ENCODE data around the gene SIPA1L3. TPM values are rescaled to one million over a fixed set of nuclear protein-coding genes. Genes with fewer than 3 reads are reported as not detected.

The SIPA1L3 gene
- total RNA-seq, 1 donor from 2014 or later, result 29.6 TPM

- H3K9me3 Mint-ChIP-seq (ENCODE audit: unreplicated experiment), result no peaks in the 10 kb centered on the region
- peaks cover 12% of the 10 kb centered on the region for H3K4me1 Mint-ChIP-seq (ENCODE audit: unreplicated experiment)
- peaks cover 3% of the 10 kb centered on the region for H3K36me3 Mint-ChIP-seq (ENCODE audit: low read depth, unreplicated experiment)
- H3K4me3 Mint-ChIP-seq (ENCODE audit: unreplicated experiment), result no peak overlapping the region
- H3K27ac Mint-ChIP-seq (ENCODE audit: unreplicated experiment), result no peak overlapping the region
- peaks cover 3% of the 10 kb centered on the region for H3K27me3 Mint-ChIP-seq (ENCODE audit: unreplicated experiment)
- TF ChIP-seq CTCF (IDR thresholded peaks at IDR 0.05; ENCODE audit: unreplicated experiment), result no peak
- no peak for DNase-seq (ENCODE audit: low spot score)
These were observed 57.1 kb downstream of the SIPA1L3 start for GRCh38 chr19:37964109-37964508.

- H3K27ac Mint-ChIP-seq (ENCODE audit: unreplicated experiment), result no peak overlapping the region
- H3K27me3 Mint-ChIP-seq (ENCODE audit: unreplicated experiment), result peaks cover 2% of the 10 kb centered on the region
- H3K36me3 Mint-ChIP-seq (ENCODE audit: low read depth, unreplicated experiment), result peaks cover 2% of the 10 kb centered on the region
- H3K4me3 Mint-ChIP-seq (ENCODE audit: unreplicated experiment), result no peak overlapping the region
- DNase-seq (ENCODE audit: low spot score), result no peak
- no peaks in the 10 kb centered on the region for H3K9me3 Mint-ChIP-seq (ENCODE audit: unreplicated experiment)
- no peak for TF ChIP-seq CTCF (IDR thresholded peaks at IDR 0.05; ENCODE audit: unreplicated experiment)
- H3K4me1 Mint-ChIP-seq (ENCODE audit: unreplicated experiment), result peaks cover 12% of the 10 kb centered on the region
These were observed 59.2 kb downstream of the SIPA1L3 start for GRCh38 chr19:37966211-37966661.

GRCh38 chr19:37966662-37967231, 59.7 kb downstream of the SIPA1L3 start:
- Mint-ChIP-seq H3K9me3 (ENCODE audit: unreplicated experiment) (no peaks in the 10 kb centered on the region), H3K27me3 (ENCODE audit: unreplicated experiment) (peaks cover 4% of the 10 kb centered on the region), H3K4me1 (ENCODE audit: unreplicated experiment) (peaks cover 12% of the 10 kb centered on the region), H3K27ac (ENCODE audit: unreplicated experiment) (no peak overlapping the region), H3K36me3 (ENCODE audit: low read depth, unreplicated experiment) (no peaks in the 10 kb centered on the region), H3K4me3 (ENCODE audit: unreplicated experiment) (no peak overlapping the region)
- no peak for DNase-seq (ENCODE audit: low spot score)
- no peak for TF ChIP-seq CTCF (IDR thresholded peaks at IDR 0.05; ENCODE audit: unreplicated experiment)

- Mint-ChIP-seq H3K9me3 (ENCODE audit: unreplicated experiment) (no peaks in the 10 kb centered on the region), H3K36me3 (ENCODE audit: low read depth, unreplicated experiment) (peaks cover 11% of the 10 kb centered on the region), H3K4me1 (ENCODE audit: unreplicated experiment) (no peaks in the 10 kb centered on the region), H3K27me3 (ENCODE audit: unreplicated experiment) (peaks cover 4% of the 10 kb centered on the region), H3K27ac (ENCODE audit: unreplicated experiment) (no peak overlapping the region), H3K4me3 (ENCODE audit: unreplicated experiment) (no peak overlapping the region)
- TF ChIP-seq CTCF (IDR thresholded peaks at IDR 0.05; ENCODE audit: unreplicated experiment), result no peak
- DNase-seq (ENCODE audit: low spot score), result no peak
These were observed 62.7 kb downstream of the SIPA1L3 start for GRCh38 chr19:37969695-37970094.

- Mint-ChIP-seq H3K36me3 (ENCODE audit: low read depth, unreplicated experiment) (peaks cover 11% of the 10 kb centered on the region), H3K27me3 (ENCODE audit: unreplicated experiment) (peaks cover 6% of the 10 kb centered on the region), H3K27ac (ENCODE audit: unreplicated experiment) (no peak overlapping the region), H3K4me1 (ENCODE audit: unreplicated experiment) (no peaks in the 10 kb centered on the region), H3K4me3 (ENCODE audit: unreplicated experiment) (no peak overlapping the region), H3K9me3 (ENCODE audit: unreplicated experiment) (no peaks in the 10 kb centered on the region)
- no peak for TF ChIP-seq CTCF (IDR thresholded peaks at IDR 0.05; ENCODE audit: unreplicated experiment)
- DNase-seq (ENCODE audit: low spot score), result no peak
These were observed 63.7 kb downstream of the SIPA1L3 start for GRCh38 chr19:37970699-37971098.

Data from endothelial cell (in vitro differentiated cells).